Common myeloid progenitor, CD34-positive (primary cell): Measurements from ENCODE around the gene DDX10.

Experiments
- CTCF ChIA-PET: fragments of 350-600 bp; sonication (Branson Sonifier 250); formaldehyde crosslinking; loops from one replicate; lab custom pipeline; 2021; ENCODE audit warnings: antibody characterized with exemption; lab: Charles Lee
- POLR2A ChIA-PET: fragments of 350-600 bp; sonication (Branson Sonifier 250); formaldehyde crosslinking; loops from one replicate; lab custom pipeline; 2021; ENCODE audit warnings: antibody characterized with exemption; lab: Charles Lee
- DNase-seq, 3 donors: peaks; one replicate each; pipeline versions ENCODE4 v3.0.0 to v3.0.0-alpha.2; 2013
- H3K27ac ChIP-seq, 2 experiments: 1 replicate in 1 of 2; 2 replicates in 1 of 2; pipeline ENCODE4 v1.7.0; 2013; ENCODE audit warnings: inconsistent platforms in 2 of 2, low read length in 2 of 2, mild to moderate bottlenecking in 2 of 2, low read depth in 1 of 2, moderate library complexity in 1 of 2; ENCODE audit not compliant: severe bottlenecking in 2 of 2, insufficient read depth in 1 of 2, poor library complexity in 1 of 2
- H3K27me3 ChIP-seq, 5 experiments: replicated peaks in 2 of 5; 1 replicate in 3 of 5; 2 replicates in 2 of 5; pipeline versions ENCODE4 v1.6.1 to v1.7.0; 2013; ENCODE audit warnings: low read length in 4 of 5, mild to moderate bottlenecking in 2 of 5, moderate library complexity in 2 of 5, inconsistent platforms in 1 of 5; ENCODE audit not compliant: insufficient read depth in 5 of 5, control insufficient read depth in 4 of 5
- H3K36me3 ChIP-seq, 4 experiments: 1 replicate in 2 of 4; 2 replicates in 2 of 4; pipeline versions ENCODE4 v1.6.1 to v1.7.0; 2013; ENCODE audit warnings: low read length in 3 of 4, control low read depth in 1 of 4, mild to moderate bottlenecking in 1 of 4; ENCODE audit not compliant: control insufficient read depth in 4 of 4, insufficient read depth in 4 of 4
- H3K4me1 ChIP-seq, 4 experiments: 1 replicate in 3 of 4; 2 replicates in 1 of 4; pipeline versions ENCODE4 v1.6.1 to v1.7.1; 2013; ENCODE audit warnings: low read length in 3 of 4, mild to moderate bottlenecking in 3 of 4, control low read depth in 1 of 4, inconsistent platforms in 1 of 4, moderate library complexity in 1 of 4; ENCODE audit not compliant: control insufficient read depth in 4 of 4, insufficient read depth in 4 of 4; ENCODE audit errors: control extremely low read depth in 1 of 4
- H3K4me3 ChIP-seq, 7 experiments: 1 replicate in 4 of 7; 2 replicates in 3 of 7; pipeline versions ENCODE4 v1.5.1 to v1.7.0; 2013; ENCODE audit warnings: mild to moderate bottlenecking in 7 of 7, low read length in 6 of 7, moderate library complexity in 6 of 7, inconsistent platforms in 2 of 7, low read depth in 2 of 7, control low read depth in 1 of 7; ENCODE audit not compliant: insufficient read depth in 4 of 7, control insufficient read depth in 1 of 7; ENCODE audit errors: extremely low read depth in 1 of 7
- H3K9me3 ChIP-seq, 5 experiments: 1 replicate in 4 of 5; 2 replicates in 1 of 5; pipeline versions ENCODE4 v1.6.1 to v1.7.1; 2013; ENCODE audit warnings: low read length in 4 of 5, mild to moderate bottlenecking in 2 of 5, inconsistent platforms in 1 of 5, low read depth in 1 of 5, moderate library complexity in 1 of 5; ENCODE audit not compliant: control insufficient read depth in 4 of 5, insufficient read depth in 2 of 5; ENCODE audit errors: control extremely low read depth in 1 of 5
- WGBS: methylation state at CpG from one replicate; pipeline ENCODE4 v1.1.5; 2013; ENCODE audit not compliant: insufficient coverage; 5-methylcytosine and 5-hydroxymethylcytosine counted together

DDX10 gene

GRCh38 chr11:108921211-108921610 lies 256.3 kb downstream of the DDX10 start:
- Histone ChIP-seq H3K4me3 (no peak overlapping the region), H3K4me1 (peaks cover 0 to 20% (median 6%) of the 10 kb centered on the region in 4 experiments), H3K27me3 (no peaks in the 10 kb centered on the region), H3K27ac (no peak overlapping the region), H3K36me3 (peaks cover 0 to 18% (median 3%) of the 10 kb centered on the region in 4 experiments), H3K9me3 (no peaks in the 10 kb centered on the region)
- POLR2A ChIA-PET, result no interaction called here
- WGBS, result 100% methylated on average over 2 of the region's 2 CpGs
- no peak for DNase-seq
- CTCF ChIA-PET, result interaction anchor here (1.2 kb wide), 1 partner anchor 9 kb away, joined by 4 read pairs; no protein-coding TSS in a partner anchor

DNA sequence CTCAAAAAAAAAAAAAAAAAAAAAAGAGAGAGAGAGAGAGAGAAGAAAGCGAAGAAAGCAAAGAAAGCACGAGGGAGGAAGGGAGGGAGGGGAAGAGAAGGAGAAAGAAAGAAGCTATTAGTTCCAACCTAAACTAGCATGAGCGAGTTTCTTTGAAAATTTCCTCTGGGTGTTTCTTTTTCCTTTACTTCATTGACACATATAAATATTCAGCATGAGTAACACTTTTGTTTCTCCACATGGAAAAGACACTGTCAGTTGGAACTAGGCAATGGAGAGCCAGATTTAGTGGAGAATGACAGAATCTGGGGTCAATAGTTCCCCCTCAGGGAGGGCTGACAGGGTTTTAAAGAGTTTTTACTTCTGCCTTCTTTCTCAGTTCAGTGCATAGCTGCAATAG lies 257.4 kb downstream of the DDX10 start:
- ChIA-PET POLR2A (no interaction called here), CTCF (no interaction called here)
- WGBS, result no CpG with 5 or more reads among the region's 3 CpGs
- peaks cover 0 to 15% (median 3%) of the 10 kb centered on the region in 4 experiments for H3K36me3 ChIP-seq
- H3K4me3 ChIP-seq, result no peak overlapping the region
- DNase-seq, result no peak
- H3K27me3 ChIP-seq, result no peaks in the 10 kb centered on the region
- peaks cover 0 to 20% (median 6%) of the 10 kb centered on the region in 4 experiments for H3K4me1 ChIP-seq
- peak overlapping the region in 1 of 2 experiments; percentile 45 for H3K27ac ChIP-seq
- H3K9me3 ChIP-seq, result no peaks in the 10 kb centered on the region

GRCh38 chr11:108923413-108923812 lies 258.5 kb downstream of the DDX10 start:
- WGBS, result no CpG with 5 or more reads among the region's 1 CpG
- H3K9me3 ChIP-seq, result no peaks in the 10 kb centered on the region
- H3K4me3 ChIP-seq, result no peak overlapping the region
- H3K27me3 ChIP-seq, result no peaks in the 10 kb centered on the region
- DNase-seq, result peak; percentile 28 to 86 (median 68)
- H3K36me3 ChIP-seq, result peaks cover 0 to 9% (median 3%) of the 10 kb centered on the region in 4 experiments
- ChIA-PET CTCF (interaction anchor here (0.7 to 1.8 kb wide), 2 partner anchors 12 to 13 kb away, joined by 3 to 7 read pairs; no protein-coding TSS in a partner anchor), POLR2A (no interaction called here)
- peaks cover 0 to 20% (median 6%) of the 10 kb centered on the region in 4 experiments for H3K4me1 ChIP-seq
- peak overlapping the region in 1 of 2 experiments; percentile 8 for H3K27ac ChIP-seq

DNA sequence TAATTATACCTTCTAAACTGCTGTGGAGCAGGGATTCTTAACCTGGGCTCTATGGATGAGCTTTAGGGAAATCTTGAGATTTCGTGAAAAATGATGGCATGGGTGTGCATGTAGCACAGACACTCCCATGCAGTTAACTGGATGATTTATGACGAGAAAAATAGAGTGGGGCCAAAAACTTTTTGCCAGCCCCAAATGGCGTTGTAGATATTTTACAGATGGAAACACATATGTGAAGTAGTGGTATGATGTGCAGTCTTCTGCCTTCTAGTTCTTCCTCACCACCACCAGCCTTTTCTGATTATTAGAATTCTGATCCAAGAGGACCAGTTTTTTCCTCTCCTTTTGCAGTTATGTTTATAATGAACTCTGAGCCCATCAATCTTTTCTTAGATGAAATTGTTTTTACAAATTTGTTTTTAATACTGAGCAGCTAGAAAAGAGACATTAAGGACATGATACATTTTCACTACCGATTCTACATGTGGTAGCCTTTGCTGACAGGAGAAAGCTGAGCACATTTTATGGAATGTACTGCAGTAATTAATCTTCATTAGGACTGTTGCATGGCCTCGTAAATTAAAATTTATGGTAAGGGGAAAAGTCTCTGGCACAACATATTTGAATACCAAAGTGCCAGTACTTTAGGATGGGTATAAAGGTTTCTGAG lies 261.4 kb downstream of the DDX10 start:
- DNase-seq, result no peak
- no peak overlapping the region for H3K27ac ChIP-seq
- ChIA-PET POLR2A (no interaction called here), CTCF (interaction anchor here (0.7 kb wide), 1 partner anchor 78 kb away, joined by 3 read pairs; no protein-coding TSS in a partner anchor)
- H3K36me3 ChIP-seq, result peaks cover 0 to 2% (median 0%) of the 10 kb centered on the region in 4 experiments
- no peaks in the 10 kb centered on the region for H3K27me3 ChIP-seq
- H3K4me1 ChIP-seq, result peaks cover 0 to 20% (median 6%) of the 10 kb centered on the region in 4 experiments
- no peak overlapping the region for H3K4me3 ChIP-seq
- WGBS, result 100% methylated on average over 4 of the region's 5 CpGs
- H3K9me3 ChIP-seq, result no peaks in the 10 kb centered on the region

DNA sequence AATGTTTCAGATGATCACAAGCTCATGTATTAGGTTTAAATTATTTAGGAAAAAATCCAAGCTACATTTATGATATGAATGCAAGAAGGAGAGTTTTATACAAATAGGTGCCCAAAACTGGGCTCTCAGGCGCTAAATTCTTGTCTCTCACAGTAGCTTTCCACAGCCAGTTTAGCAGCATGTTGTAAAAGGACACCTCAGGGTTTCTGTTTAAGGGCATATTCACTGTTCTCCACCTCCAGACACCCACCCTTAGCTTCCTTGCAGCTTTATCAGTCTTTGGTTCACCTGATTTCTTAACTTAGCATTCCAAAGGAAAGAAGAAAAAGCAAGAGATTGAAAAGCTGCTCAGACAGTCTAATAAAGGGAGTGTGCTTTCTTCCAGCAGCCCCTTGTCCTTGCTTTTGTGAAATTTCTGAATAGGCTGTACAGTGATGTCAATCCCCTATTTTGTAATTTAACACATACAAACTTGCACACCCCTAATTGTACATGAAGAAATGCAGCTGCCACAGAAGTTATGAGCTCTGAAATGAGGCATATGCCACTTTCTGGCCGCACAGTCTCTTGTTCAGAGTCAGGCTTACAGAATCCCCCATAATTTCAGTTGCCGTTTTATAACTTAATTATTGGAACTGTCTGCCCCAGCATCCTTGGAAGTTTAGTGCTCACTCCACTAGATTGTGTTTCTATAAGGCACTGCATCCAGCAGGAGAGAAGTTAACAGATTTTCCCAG lies 262.1 kb downstream of the DDX10 start:
- WGBS, result 100% methylated on average over 3 of the region's 3 CpGs
- H3K27me3 ChIP-seq, result no peaks in the 10 kb centered on the region
- CTCF ChIA-PET, result interaction anchor here (0.6 to 0.7 kb wide), 2 partner anchors 41 to 79 kb away, joined by 3 to 4 read pairs; no protein-coding TSS in a partner anchor
- H3K27ac ChIP-seq, result no peak overlapping the region
- H3K9me3 ChIP-seq, result no peaks in the 10 kb centered on the region
- POLR2A ChIA-PET, result no interaction called here
- peaks cover 0 to 17% (median 6%) of the 10 kb centered on the region in 4 experiments for H3K4me1 ChIP-seq
- peaks cover 0 to 2% (median 0%) of the 10 kb centered on the region in 4 experiments for H3K36me3 ChIP-seq
- no peak overlapping the region for H3K4me3 ChIP-seq
- DNase-seq, result no peak

GRCh38 chr11:108927791-108928545 lies 263.1 kb downstream of the DDX10 start:
- Histone ChIP-seq H3K27ac (no peak overlapping the region), H3K36me3 (peaks cover 0 to 2% (median 0%) of the 10 kb centered on the region in 4 experiments), H3K4me3 (no peak overlapping the region), H3K9me3 (no peaks in the 10 kb centered on the region), H3K4me1 (peaks cover 0 to 9% (median 1%) of the 10 kb centered on the region in 4 experiments), H3K27me3 (no peaks in the 10 kb centered on the region)
- CTCF ChIA-PET, result no interaction called here
- WGBS, result 97% methylated on average over 5 of the region's 7 CpGs
- POLR2A ChIA-PET, result no interaction called here
- DNase-seq, result no peak
